MCF 10A (cell line): Measurements from ENCODE around the gene PRF1. TPM values are rescaled to one million over a fixed set of nuclear protein-coding genes. Genes with fewer than 3 reads are reported as not detected.
A peak's percentile ranks its signal among the peaks of the same experiment; 100 is the strongest.

ENCODE experiments used
- BruUV-seq: library from RNA; stranded (reverse); fragments of 400-500 nt; replicated peaks from 2 replicates; lab custom pipeline; 2021; lab: Mats Ljungman, UMichigan
- CTCF ChIA-PET: fragments of 300-600 bp; sonication (Branson Sonifier 250); formaldehyde crosslinking; extraction: SDS; loops from one replicate; lab custom pipeline; 2021; ENCODE audit warnings: antibody characterized with exemption, inconsistent platforms; lab: Yijun Ruan, JAX
- POLR2A ChIA-PET: fragments of 300-600, 350-650 bp; sonication (Branson Sonifier 250); formaldehyde crosslinking; extraction: SDS; loops from one replicate; lab custom pipeline; 2020; ENCODE audit warnings: antibody characterized with exemption, inconsistent platforms; lab: Yijun Ruan, JAX
- DNase-seq: peaks from one replicate; pipeline ENCODE4 v3.0.0-alpha.2; 2018; ENCODE audit not compliant: unreplicated experiment
- H3K27ac Mint-ChIP-seq: one replicate; pipeline ENCODE4 v1.8.0; 2022; ENCODE audit warnings: mild to moderate bottlenecking, low read depth, mixed read lengths; ENCODE audit not compliant: unreplicated experiment
- H3K27me3 Mint-ChIP-seq: one replicate; pipeline ENCODE4 v1.8.0; 2022; ENCODE audit warnings: mixed read lengths; ENCODE audit not compliant: insufficient read depth, unreplicated experiment
- H3K36me3 Mint-ChIP-seq: one replicate; pipeline ENCODE4 v1.8.0; 2022; ENCODE audit warnings: mild to moderate bottlenecking, moderate library complexity, mixed read lengths; ENCODE audit not compliant: insufficient read depth, unreplicated experiment
- H3K4me1 Mint-ChIP-seq: one replicate; pipeline ENCODE4 v1.8.0; 2022; ENCODE audit warnings: mixed read lengths; ENCODE audit not compliant: insufficient read depth, unreplicated experiment
- H3K4me3 Mint-ChIP-seq: one replicate; pipeline ENCODE4 v1.8.0; 2022; ENCODE audit warnings: mild to moderate bottlenecking, moderate library complexity, mixed read lengths; ENCODE audit not compliant: unreplicated experiment
- H3K9me3 Mint-ChIP-seq: one replicate; pipeline ENCODE4 v1.8.0; 2022; ENCODE audit warnings: mixed read lengths; ENCODE audit not compliant: unreplicated experiment
- CTCF ChIP-seq: fragments of 200-600 bp; IDR thresholded peaks from one replicate; pipeline ENCODE4 v1.8.0; 2022; ENCODE audit warnings: antibody characterized with exemption, mild to moderate bottlenecking; ENCODE audit not compliant: unreplicated experiment
- intact Hi-C: fragments of 100-400 bp; cut with micrococcal nuclease; formaldehyde crosslinking; loops from 2 replicates; pipeline ENCODE4 v1.14.1; 2022
- total RNA-seq: library from RNA; stranded (reverse); gene quantifications from 2 replicates; pipeline ENCODE4 v1.2.3, GENCODE V29; 2022

Gene PRF1
- total RNA-seq, 1 experiment from 2014 or later = not detected

GRCh38 chr10:70561070-70561469 lies 41.5 kb downstream of the PRF1 start:
- no peak overlapping the region for H3K27ac Mint-ChIP-seq
- ChIA-PET CTCF (interaction anchor here (0.6 to 5.0 kb wide), 6 partner anchors 10 to 342 kb away, joined by 3 to 47 read pairs (median 3); no protein-coding TSS in a partner anchor), POLR2A (interaction anchor here (0.6 kb wide), 2 partner anchors 270 to 578 kb away, joined by 3 read pairs; no protein-coding TSS in a partner anchor)
- intact Hi-C loops = no loop called here
- DNase-seq = no peak
- no peak for TF ChIP-seq CTCF
- H3K27me3 Mint-ChIP-seq = peaks cover 15% of the 10 kb centered on the region
- no peaks in the 10 kb centered on the region for H3K9me3 Mint-ChIP-seq
- BruUV-seq = no TSS peak
- H3K4me3 Mint-ChIP-seq = no peak overlapping the region
- H3K36me3 Mint-ChIP-seq = no peaks in the 10 kb centered on the region
- H3K4me1 Mint-ChIP-seq = peaks cover 9% of the 10 kb centered on the region

- Mint-ChIP-seq H3K9me3 (no peaks in the 10 kb centered on the region), H3K4me3 (no peak overlapping the region), H3K36me3 (no peaks in the 10 kb centered on the region), H3K27me3 (peaks cover 15% of the 10 kb centered on the region), H3K27ac (no peak overlapping the region), H3K4me1 (peaks cover 9% of the 10 kb centered on the region)
- POLR2A ChIA-PET = interaction anchor here (0.6 kb wide), 1 partner anchor 271 kb away, joined by 3 read pairs; no protein-coding TSS in a partner anchor
- CTCF ChIA-PET = interaction anchor here (0.6 to 5.0 kb wide), 6 partner anchors 9 to 342 kb away, joined by 3 to 47 read pairs (median 3); no protein-coding TSS in a partner anchor
- intact Hi-C loops = no loop called here
- TF ChIP-seq CTCF = no peak
- DNase-seq = no peak
- BruUV-seq = no TSS peak
Measured at GRCh38 chr10:70560511-70560941, 42.0 kb downstream of the PRF1 start.

GRCh38 chr10:70559861-70560260 lies 42.7 kb downstream of the PRF1 start:
- ChIA-PET CTCF (interaction anchor here (1.4 to 5.0 kb wide), 3 partner anchors 10 to 199 kb away, joined by 3 to 47 read pairs (median 7); no protein-coding TSS in a partner anchor), POLR2A (no interaction called here)
- Mint-ChIP-seq H3K4me1 (peaks cover 9% of the 10 kb centered on the region), H3K9me3 (no peaks in the 10 kb centered on the region), H3K27me3 (peaks cover 15% of the 10 kb centered on the region), H3K4me3 (no peak overlapping the region), H3K36me3 (no peaks in the 10 kb centered on the region), H3K27ac (no peak overlapping the region)
- no peak for DNase-seq
- intact Hi-C loops = loop anchor here (1.0 to 2.0 kb wide), 2 partner anchors 113 to 199 kb away; partner anchors contain the start of gene ADAMTS14
- BruUV-seq = no TSS peak
- TF ChIP-seq CTCF = no peak

- CTCF ChIA-PET = interaction anchor here (0.7 to 5.0 kb wide), 7 partner anchors 9 to 252 kb away, joined by 3 to 47 read pairs (median 4); no protein-coding TSS in a partner anchor
- H3K4me1 Mint-ChIP-seq = peaks cover 9% of the 10 kb centered on the region
- H3K27me3 Mint-ChIP-seq = peaks cover 15% of the 10 kb centered on the region
- no peaks in the 10 kb centered on the region for H3K9me3 Mint-ChIP-seq
- TF ChIP-seq CTCF = peak; percentile 69
- intact Hi-C loops = loop anchor here (1.0 to 2.0 kb wide), 2 partner anchors 114 to 200 kb away; partner anchors contain the start of gene ADAMTS14
- H3K27ac Mint-ChIP-seq = no peak overlapping the region
- BruUV-seq = no TSS peak
- POLR2A ChIA-PET = interaction anchor here (0.7 kb wide), 1 partner anchor 318 kb away, joined by 3 read pairs; no protein-coding TSS in a partner anchor
- peak; percentile 66 for DNase-seq
- H3K36me3 Mint-ChIP-seq = no peaks in the 10 kb centered on the region
- H3K4me3 Mint-ChIP-seq = no peak overlapping the region
Measured at GRCh38 chr10:70558871-70559810, 43.4 kb downstream of the PRF1 start.
